ACC112 (cell line): Measurements from ENCODE around the gene RHOBTB1.

Experiments used
- H2AFZ ChIP-seq: fragments of 200-600 bp; sonication (generic); one replicate; pipeline ENCODE4 v1.6.0; 2017; ENCODE audit warnings: antibody characterized with exemption, low read length; ENCODE audit not compliant: unreplicated experiment
- H3K27ac ChIP-seq: fragments of 200-600 bp; sonication (generic); 2 replicates; pipeline ENCODE4 v1.5.1; 2014; ENCODE audit warnings: low read depth, mild to moderate bottlenecking, antibody characterized with exemption, low read length, moderate library complexity
- H3K27me3 ChIP-seq: fragments of 200-600 bp; sonication (generic); 2 replicates; pipeline ENCODE4 v1.6.1; 2014; ENCODE audit warnings: mild to moderate bottlenecking, antibody characterized with exemption, low read length, moderate library complexity, mixed read lengths; ENCODE audit not compliant: insufficient read depth
- H3K36me3 ChIP-seq: fragments of 200-600 bp; sonication (generic); 2 replicates; pipeline ENCODE4 v1.6.1; 2016; ENCODE audit warnings: mild to moderate bottlenecking, antibody characterized with exemption, low read length, moderate library complexity, mixed read lengths; ENCODE audit not compliant: insufficient read depth
- H3K4me1 ChIP-seq: fragments of 200-600 bp; sonication (generic); one replicate; pipeline ENCODE4 v1.6.1; 2016; ENCODE audit warnings: low read length, mixed read lengths; ENCODE audit not compliant: insufficient read depth, unreplicated experiment, control insufficient read depth
- H3K4me3 ChIP-seq: fragments of 200-600 bp; sonication (generic); 2 replicates; pipeline ENCODE4 v1.5.1; 2014; ENCODE audit warnings: mild to moderate bottlenecking, low read depth, low read length
- H3K79me2 ChIP-seq: fragments of 200-600 bp; sonication (generic); one replicate; pipeline ENCODE4 v1.6.0; 2016; ENCODE audit warnings: low read length; ENCODE audit not compliant: control insufficient read depth, unreplicated experiment, insufficient read depth

The RHOBTB1 gene

DNA sequence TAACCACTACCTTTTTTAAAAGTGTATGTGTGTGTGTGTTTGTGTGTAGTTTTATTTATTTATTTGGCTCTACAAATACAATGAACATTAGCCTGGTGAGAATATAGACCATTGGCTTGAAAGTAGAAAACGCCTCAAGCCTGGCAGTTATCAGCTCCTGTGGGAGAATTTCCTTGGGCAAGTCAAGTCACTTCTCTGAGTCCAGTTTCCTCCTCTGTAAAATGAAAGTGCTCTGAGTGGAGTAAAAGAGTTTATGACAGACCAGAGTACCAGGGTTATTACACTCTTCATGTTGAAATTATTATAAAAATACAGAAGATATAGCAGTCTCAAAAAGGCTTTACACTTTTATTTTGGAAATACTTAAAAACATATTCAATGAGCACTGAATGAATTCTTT, 10.1 kb upstream of the RHOBTB1 start:
- H2AFZ ChIP-seq = no peak overlapping the region
- no peak overlapping the region for H3K4me3 ChIP-seq
- peaks cover 34% of the 10 kb centered on the region for H3K4me1 ChIP-seq
- H3K27ac ChIP-seq = no peak overlapping the region
- H3K79me2 ChIP-seq = no peaks in the 10 kb centered on the region
- H3K36me3 ChIP-seq = no peaks in the 10 kb centered on the region
- no peaks in the 10 kb centered on the region for H3K27me3 ChIP-seq

DNA sequence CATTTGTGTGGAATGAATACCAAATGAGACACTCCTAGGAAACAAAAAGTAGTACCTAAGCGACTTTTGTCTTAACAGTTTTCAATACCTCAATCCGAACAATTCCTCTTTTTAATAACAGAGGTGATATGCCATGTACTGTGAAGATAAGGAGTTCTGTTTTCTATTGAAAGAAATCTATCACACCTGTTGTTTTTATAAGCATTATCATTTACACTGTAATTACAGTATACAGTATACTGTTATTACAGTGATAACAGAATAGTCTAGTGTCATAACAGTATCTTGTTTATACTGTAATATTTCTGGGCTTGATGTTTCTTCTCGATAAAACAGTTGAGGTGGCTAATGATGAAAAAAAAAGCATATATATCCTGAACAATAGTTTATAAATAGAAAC, 9.4 kb upstream of the RHOBTB1 start:
- H3K4me3 ChIP-seq = no peak overlapping the region
- H3K79me2 ChIP-seq = no peaks in the 10 kb centered on the region
- peaks cover 29% of the 10 kb centered on the region for H3K4me1 ChIP-seq
- no peak overlapping the region for H3K27ac ChIP-seq
- no peak overlapping the region for H2AFZ ChIP-seq
- H3K36me3 ChIP-seq = no peaks in the 10 kb centered on the region
- H3K27me3 ChIP-seq = no peaks in the 10 kb centered on the region

DNA sequence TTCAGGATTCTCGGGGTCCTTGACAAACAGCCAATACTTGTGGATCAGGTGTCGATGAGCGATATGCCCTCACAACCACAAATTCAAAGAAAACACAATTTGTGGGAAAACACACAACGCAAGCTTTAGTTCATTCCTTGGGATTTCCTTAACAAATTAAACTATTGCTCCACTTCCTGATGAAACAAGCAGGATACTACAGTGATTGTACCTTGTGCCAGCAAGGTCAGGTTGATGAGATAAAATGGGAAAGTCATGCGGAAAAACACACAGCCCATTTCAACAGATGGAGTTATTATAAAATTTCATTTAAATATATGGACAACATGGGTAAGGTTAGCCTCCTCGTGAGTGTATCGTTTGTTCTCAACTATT, 8.8 kb upstream of the RHOBTB1 start:
- Histone ChIP-seq H3K27ac (no peak overlapping the region), H3K4me3 (no peak overlapping the region), H3K4me1 (peaks cover 26% of the 10 kb centered on the region), H2AFZ (no peak overlapping the region), H3K27me3 (no peaks in the 10 kb centered on the region), H3K79me2 (no peaks in the 10 kb centered on the region), H3K36me3 (no peaks in the 10 kb centered on the region)

DNA sequence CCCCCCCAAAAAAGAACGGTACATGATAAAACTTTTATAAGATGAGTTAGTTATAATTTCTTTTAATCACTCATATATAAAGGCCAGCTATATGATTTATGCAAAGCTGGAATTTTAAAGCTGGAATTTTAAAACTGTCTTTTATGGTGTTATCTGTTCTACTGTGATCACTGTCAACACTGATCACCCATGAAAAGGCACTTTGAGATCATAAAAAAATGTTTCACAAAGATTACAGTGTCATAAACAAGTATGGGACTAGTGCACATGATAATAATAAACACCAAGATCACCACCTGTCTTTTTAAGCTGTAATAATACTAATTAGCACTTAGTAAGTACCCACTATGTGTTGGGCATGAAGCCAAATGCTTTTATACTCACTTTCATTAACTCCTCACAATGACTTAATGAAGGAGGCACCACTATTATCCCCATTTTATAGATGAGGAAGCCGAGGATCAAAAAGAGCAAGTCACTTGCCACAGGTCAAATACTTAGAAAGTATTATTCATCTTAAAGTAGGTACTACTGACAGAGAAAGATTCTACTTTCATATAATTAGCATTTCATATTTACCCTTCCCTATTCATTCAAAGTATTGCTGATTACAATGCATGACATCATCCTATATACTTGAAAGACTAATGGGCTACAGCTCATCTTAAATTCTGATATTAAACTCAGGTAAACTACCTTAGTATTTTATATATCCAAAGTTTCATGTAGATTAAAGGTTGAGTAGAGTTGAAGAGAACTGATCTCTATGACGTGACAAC, 8.3 kb upstream of the RHOBTB1 start:
- H2AFZ ChIP-seq = no peak overlapping the region

DNA sequence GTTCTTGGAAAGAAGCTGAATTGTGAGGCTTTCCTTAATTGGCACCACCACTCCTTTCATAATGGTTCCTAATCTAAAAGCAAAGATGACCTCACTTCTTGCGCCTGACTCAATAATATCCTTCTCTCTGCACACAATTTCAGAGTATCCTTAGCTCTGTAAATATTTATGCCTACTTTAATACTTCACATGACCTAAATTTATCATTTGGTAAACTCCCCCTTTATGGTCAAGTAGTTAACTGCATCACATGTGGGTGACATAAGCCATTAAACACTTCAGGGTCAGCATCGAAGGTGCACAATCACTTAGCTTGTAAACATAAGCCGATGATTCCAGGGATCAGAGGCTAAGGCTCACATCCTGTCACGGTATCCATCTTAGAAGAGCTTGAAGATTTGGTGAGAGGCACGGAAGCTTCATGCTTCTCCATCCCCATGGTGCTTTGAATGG, 7.3 kb upstream of the RHOBTB1 start:
- Histone ChIP-seq H3K4me3 (no peak overlapping the region), H3K27ac (no peak overlapping the region), H3K79me2 (no peaks in the 10 kb centered on the region), H2AFZ (no peak overlapping the region), H3K27me3 (no peaks in the 10 kb centered on the region), H3K36me3 (no peaks in the 10 kb centered on the region), H3K4me1 (peaks cover 12% of the 10 kb centered on the region)

More for the DNA sequence above, 8.3 kb upstream of the RHOBTB1 start:
- no peaks in the 10 kb centered on the region for H3K79me2 ChIP-seq
- H3K27me3 ChIP-seq = no peaks in the 10 kb centered on the region
- no peak overlapping the region for H3K4me3 ChIP-seq
- no peak overlapping the region for H3K27ac ChIP-seq
- H3K36me3 ChIP-seq = no peaks in the 10 kb centered on the region
- peaks cover 20% of the 10 kb centered on the region for H3K4me1 ChIP-seq

DNA sequence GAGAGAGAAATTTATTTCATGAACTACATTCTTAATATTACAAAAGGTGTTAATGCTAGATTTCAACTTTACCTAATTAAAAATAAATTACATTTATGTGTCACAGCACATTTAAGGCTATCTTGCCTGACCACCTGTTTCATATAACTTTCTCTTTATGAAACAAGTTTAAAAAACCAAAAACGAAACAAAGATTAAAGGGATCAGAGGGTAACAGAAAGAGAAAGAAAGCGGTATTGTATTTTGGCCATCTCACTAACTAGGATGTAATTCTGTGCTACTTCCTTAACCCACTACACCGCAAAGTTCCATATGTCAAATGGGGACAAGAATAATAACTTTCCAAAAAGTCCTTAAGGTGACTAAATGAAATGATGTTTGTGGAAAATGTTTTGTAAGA, 6.3 kb upstream of the RHOBTB1 start:
- Histone ChIP-seq H3K79me2 (no peaks in the 10 kb centered on the region), H3K27ac (no peak overlapping the region), H3K36me3 (no peaks in the 10 kb centered on the region), H2AFZ (no peak overlapping the region), H3K4me3 (no peak overlapping the region), H3K4me1 (peaks cover 3% of the 10 kb centered on the region), H3K27me3 (no peaks in the 10 kb centered on the region)

DNA sequence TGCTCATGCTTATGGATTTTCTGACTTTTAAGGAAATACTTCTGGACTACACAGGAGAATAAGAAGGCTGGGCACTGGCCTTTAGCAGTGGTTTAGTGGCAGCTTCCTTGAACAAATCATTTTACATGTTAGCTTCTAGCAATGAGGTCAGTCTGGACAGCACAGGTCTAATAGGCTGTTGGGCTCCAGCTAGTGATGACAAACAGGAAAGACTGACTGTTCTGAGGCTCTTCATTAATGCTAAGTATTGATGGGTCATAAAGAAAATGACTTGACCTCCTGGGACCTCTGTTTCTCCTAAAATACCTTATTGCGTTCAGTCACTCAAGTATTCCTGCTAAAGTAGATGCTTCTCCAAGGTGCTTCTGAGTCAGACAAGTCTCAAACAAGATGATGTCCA, 4.9 kb upstream of the RHOBTB1 start:
- no peak overlapping the region for H2AFZ ChIP-seq
- no peaks in the 10 kb centered on the region for H3K79me2 ChIP-seq
- no peaks in the 10 kb centered on the region for H3K4me1 ChIP-seq
- no peak overlapping the region for H3K4me3 ChIP-seq
- no peak overlapping the region for H3K27ac ChIP-seq
- no peaks in the 10 kb centered on the region for H3K36me3 ChIP-seq
- no peaks in the 10 kb centered on the region for H3K27me3 ChIP-seq

DNA sequence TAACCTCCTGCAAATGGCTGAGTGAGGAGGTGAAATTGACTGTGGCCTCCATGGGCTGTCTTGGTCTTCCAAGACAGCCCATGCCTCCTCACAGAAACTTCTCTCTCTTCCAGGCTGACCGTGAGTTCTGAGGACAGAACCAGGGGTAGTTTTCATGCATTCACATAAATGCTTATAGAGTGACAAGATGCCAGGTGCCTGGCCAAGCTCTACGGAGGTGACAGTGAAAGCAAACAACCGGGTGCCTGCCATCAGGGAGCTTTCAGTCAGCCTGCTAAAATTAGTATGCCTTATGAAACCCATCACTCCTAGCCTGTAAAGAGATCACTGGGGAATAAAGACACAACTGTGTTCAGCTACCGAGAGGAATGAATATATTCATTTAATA, 919 bp upstream of the RHOBTB1 start:
- Histone ChIP-seq H2AFZ (peak overlapping the region; percentile 52), H3K27ac (peak overlapping the region; percentile 89), H3K27me3 (no peaks in the 10 kb centered on the region), H3K79me2 (peaks cover 7% of the 10 kb centered on the region), H3K4me3 (peak overlapping the region; percentile 90), H3K36me3 (no peaks in the 10 kb centered on the region), H3K4me1 (peaks cover 12% of the 10 kb centered on the region)

DNA sequence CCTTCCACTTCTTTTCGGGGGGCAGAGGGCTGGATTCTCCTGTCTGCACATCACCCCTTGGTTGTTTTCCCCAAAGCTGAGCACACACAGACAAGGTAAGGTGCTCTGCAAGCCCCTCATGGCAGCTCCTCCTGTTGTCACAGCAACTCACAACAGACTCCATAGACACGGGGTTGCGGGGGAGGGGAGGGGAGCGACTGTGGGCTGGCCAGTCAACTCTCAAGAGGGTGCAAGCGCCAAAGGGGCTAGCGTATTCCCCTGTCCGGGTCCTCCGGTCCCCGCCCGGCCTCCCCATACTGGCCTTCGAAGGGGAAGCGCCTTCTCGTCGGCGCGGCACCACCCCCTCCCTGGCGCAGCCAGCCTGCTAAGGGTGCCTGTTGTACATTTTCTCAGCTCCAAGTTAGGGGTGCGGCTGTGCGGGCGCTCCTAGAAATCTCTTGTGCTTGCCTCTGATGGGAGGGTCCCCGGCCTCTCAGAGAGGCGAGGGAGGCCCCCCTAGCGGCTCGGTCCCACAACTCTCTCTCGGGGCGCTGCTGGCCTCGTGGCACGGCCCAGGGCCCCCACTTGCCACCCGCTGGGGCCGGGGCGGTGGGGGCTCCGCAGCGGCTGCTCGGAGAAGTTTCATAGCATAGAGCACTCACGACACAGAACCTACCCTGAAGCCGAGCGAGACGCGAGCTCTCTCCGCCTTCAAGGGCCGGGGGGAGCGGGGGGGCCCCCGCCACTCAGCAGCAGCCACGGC, 498 bp downstream of the RHOBTB1 start:
- Histone ChIP-seq H3K27me3 (no peaks in the 10 kb centered on the region), H3K79me2 (peaks cover 7% of the 10 kb centered on the region), H3K4me3 (peak overlapping the region; percentile 90), H3K27ac (peak overlapping the region; percentile 89), H3K36me3 (no peaks in the 10 kb centered on the region), H2AFZ (peak overlapping the region; percentile 52), H3K4me1 (peaks cover 17% of the 10 kb centered on the region)

DNA sequence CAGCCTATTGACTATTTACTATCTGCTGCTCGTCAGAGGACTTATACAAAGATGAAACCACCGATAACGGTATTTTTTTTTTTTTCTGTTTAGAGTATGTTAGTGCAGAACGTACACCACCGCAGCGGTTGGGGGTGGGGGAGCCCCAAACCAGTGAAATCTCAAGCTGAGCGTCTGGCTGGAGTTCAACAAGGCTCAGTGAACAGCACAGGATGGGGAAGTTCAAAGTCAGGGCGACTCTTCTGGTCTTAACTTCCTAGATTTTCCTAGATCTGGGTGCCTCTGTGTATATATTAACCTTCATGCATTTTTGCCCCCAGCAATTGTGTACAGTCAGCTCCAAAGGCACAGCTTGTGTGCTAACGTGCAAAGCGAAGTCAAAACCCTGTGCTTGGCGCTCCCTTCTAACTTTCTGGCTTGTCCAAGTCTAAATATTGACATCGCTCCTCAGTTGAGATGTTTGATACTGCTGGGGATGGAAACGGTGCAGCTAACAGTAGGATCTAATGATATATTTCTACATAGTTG, 1.1 kb downstream of the RHOBTB1 start:
- H3K27ac ChIP-seq = peak overlapping the region; percentile 89
- H3K4me1 ChIP-seq = peaks cover 23% of the 10 kb centered on the region
- peak overlapping the region; percentile 90 for H3K4me3 ChIP-seq
- H3K79me2 ChIP-seq = peaks cover 7% of the 10 kb centered on the region
- peak overlapping the region; percentile 52 for H2AFZ ChIP-seq
- H3K36me3 ChIP-seq = no peaks in the 10 kb centered on the region
- no peaks in the 10 kb centered on the region for H3K27me3 ChIP-seq
